GM19035 (cell line): ENCODE measurements around the gene PRR33.

Source experiments
- ATAC-seq: cut with Tn5 transposase; IDR thresholded peaks from one replicate; pipeline ENCODE4 v1.9.1; 2021; ENCODE audit not compliant: unreplicated experiment

PRR33 gene

DNA sequence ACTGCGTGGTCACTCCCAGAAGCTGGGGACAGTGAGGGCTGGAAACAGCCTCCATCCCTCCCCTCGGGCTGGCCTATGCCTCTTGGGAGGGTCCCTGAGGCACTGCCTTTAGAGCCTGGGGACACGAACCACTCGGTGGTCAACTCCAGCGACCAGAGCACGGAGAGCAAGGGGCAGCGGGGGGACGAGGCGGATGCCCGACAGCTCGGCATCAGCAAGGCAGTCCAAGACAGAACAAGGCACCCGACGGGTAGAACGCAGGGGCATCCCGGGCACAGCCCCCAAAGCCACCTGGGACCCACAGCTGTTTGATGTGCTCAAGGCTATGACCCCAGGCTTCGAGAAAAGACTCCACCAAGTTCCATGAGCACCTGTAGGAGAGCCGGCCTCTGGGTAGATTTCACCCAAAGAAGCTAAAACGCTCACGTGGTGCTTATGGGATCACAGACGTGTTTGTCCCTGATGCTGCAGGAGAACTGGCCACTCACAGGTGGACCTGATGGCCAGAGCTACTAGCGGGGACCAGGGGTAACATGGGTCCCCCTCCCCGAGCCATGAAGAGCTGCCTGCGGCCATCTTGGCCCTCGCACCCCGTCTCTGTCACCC lies 39.3 kb downstream of the PRR33 start:
- ATAC-seq = no peak

DNA sequence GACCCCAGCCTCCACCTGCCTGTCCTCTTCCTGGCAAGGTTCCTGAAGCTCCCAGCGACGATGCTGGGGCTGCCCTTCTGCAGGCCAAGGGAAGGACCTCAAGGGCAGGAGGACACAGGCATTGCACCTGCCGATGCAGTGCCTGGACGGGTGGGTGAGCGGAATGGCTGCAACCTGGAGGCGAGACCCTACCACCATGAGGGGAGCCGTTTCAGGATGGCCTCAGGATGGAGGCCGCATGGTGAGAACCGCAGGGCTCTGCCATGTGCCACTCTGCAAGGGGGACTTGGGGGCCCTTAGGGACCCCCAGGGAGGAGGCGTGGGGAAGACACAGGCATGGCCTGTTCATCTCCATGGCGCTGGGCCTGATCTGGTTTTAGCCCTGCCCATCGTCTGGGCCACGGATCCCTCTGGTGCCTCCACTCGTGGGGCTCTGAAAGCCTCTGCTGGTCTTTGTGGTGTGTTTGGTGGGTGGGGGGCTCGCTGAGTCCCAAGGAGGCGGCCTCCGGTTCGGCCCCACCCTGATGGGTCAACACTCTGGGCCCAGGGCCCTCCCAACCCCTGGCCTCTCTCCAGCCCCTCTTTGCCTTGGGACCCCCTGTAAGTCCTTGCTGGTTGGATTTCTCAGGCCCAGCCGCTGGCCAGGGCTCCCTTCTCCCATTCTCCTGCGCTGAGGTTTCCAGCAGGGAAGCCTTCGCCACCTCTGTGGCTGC lies 40.1 kb downstream of the PRR33 start:
- no peak for ATAC-seq

DNA sequence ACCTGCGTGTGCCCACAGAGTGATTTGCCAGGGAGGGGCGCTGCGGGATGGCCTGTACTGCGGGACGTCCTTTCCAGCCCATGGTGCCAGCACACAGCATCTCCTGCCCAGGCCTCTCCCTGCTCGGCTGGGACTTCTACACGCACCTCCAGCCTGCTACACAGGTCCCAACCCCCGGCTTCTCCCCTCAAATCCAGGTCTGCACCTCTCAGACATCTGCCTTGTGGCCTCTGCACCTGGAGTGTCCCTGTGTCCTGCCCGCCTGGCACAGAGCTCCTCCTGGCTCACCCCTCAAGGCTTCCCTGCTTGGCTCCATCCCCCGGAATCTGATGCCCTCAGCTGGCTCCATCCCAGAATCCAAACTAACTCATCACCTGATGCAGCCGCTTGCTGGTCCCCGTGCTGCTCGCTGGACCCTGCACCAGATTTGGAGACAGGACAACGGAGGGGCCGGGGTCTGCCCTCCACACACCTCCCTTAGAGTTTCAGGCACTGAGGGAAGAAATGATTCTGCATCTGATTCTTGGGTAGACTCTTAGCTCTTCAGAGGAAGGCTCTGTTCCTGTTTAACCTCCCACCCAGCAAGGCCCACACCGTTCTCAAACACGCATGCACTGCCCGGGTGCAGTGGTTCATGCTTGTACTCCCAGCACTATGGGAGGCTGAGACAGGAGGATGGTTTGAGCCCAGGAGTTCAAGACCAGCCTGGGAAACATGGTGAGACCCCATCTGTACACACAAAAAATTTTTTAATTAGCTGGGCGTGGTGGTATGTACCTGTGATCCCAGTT lies 42.9 kb downstream of the PRR33 start:
- no peak for ATAC-seq

DNA sequence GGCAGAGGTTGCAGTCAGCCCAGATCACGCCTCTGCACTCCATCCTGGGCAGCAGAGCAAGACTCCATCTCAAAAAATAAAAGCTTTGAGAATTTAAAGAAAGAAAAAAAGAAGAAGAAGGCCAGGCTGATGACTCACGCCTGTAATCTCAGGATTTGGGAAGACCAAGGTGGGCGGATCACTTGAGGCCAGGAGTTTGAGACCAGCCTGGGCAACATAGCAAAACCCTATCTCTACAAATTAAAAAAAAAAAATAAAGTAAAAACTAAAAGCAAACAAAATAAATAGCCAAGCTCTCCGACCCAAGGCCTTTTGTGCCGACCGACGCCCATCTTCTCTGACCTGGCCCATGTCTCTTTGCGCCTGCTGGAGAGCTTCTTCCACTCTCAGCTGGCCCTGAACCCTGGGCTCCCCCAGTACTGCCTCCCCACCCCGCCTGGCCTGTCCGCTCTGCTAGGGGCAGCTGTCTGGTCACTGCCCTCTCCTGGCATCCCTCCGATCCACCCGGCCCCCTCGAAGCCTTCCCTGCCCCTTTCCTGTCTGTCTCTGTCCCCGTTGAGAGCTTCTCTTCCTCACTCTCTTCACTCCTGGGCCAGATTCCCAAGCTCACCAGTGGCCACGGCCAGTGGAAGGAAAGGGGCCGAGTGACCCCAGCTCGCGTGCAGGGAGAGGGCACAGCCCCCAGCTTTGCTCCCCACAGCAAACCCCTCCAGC lies 43.6 kb downstream of the PRR33 start:
- ATAC-seq = no peak

DNA sequence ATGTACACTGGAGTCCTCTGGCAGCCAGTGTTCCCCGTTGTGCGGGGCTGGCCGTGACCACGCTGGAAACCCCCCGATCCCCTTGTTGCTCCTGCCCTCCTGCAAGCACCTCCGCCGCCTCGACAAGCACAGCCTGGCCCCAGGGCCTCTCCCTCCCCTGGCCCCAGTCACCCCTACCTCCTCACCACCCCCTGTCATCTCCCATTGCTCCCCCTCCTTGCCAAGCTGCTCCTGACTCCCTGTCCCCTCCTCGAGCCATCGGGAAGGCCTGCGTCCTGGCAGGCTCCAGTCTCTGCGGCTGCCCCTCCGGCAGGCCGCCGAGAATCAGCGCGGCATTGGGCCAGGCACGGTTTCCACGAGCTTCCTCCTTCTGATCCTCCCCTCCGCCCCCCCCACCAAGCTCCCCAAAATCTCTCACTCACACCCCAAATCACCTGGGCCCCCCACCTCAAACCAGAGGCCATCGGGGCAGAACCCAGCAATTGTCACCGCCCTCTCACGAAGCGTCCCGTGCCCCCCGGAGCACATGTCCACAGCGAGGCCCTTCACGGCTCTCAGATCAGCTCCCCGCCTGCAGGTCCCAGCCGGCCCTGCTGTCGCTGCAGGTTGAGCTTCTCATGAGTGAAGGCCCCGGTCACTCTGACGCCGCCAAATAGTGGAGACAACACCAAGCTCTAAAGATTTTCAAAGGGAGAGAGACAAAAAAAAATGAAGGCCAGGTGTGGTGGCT lies 44.5 kb downstream of the PRR33 start:
- no peak for ATAC-seq

DNA sequence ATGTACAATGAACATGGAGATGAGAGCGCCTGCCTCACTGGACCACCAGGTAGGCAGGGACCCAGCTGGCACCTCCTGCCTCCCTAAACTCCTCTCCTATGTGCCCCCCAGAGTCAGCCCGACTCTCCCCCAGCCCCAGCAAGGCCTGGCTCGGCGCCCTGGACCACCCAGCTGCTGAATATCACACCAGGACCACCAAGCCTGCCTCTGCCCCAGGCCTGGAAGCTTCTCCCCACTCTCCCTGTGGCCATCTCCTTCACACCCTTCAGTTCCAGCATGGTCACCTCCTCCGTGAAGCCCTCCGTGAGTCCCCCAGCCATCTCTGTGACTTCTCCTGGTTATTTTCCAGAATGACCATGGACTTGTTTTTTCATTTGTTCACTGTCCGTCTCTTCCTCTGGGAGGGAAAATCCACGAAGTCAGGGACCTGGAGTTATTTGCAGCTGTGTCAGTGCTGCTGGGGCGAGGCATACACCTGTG lies 45.2 kb downstream of the PRR33 start:
- ATAC-seq = no peak

DNA sequence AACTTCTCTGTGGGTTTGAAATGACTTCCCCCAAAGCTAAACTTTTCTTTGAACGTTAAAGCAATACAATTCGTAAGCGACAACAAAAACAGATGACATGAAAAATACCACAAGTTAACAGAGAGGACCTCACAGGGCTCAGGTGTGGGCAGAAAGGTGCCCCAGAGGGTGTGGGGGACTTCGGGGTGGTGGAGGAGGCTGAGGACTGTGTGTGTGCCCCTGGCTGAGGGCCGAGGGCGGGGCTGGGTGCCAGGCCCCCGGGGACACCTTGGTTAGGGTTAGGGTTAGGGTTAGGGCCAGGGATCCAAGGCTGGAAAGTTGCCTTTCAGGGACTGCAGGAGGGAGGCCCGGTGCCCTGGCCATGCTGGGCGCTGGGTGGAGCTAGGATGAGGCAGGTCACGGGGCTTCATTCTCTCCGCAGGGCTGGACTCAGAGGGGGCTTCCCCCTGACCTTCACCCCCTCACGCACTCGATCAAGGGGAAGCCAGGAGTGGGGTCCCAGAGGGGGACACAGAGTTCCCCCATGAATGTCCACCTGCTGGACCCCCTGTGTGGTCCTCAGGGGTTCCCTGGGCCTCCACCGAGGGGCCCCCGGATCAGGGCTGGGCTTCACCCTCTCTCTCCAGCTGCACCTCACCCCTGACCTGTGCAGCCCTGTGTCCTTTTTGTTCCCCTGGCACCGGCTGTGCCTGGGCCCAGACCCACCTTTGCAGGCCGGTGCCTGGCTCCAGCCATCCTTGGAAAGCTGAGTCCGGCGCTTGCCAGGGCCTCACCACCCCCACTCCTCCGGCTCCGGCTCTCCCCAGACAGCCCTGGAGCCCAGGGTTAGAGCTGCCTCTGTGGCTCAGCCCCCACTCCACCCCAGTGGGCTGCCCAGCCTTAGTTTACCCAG lies 45.9 kb downstream of the PRR33 start:
- ATAC-seq = no peak

DNA sequence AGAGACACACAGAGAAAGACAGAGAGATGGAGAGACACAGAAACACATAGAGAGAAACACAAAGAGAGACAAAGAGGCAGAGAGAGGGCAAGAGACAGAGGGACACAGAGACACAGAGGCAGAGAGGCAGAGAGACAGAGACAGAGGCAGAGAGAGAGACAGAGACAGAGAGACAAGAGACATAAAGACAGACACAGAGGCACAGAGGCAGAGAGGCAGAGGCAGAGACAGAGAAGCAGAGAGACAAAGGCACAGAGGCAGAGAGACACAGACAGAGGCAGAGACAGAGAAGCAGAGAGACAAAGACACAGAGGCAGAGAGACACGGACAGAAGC lies 46.6 kb downstream of the PRR33 start:
- no peak for ATAC-seq

DNA sequence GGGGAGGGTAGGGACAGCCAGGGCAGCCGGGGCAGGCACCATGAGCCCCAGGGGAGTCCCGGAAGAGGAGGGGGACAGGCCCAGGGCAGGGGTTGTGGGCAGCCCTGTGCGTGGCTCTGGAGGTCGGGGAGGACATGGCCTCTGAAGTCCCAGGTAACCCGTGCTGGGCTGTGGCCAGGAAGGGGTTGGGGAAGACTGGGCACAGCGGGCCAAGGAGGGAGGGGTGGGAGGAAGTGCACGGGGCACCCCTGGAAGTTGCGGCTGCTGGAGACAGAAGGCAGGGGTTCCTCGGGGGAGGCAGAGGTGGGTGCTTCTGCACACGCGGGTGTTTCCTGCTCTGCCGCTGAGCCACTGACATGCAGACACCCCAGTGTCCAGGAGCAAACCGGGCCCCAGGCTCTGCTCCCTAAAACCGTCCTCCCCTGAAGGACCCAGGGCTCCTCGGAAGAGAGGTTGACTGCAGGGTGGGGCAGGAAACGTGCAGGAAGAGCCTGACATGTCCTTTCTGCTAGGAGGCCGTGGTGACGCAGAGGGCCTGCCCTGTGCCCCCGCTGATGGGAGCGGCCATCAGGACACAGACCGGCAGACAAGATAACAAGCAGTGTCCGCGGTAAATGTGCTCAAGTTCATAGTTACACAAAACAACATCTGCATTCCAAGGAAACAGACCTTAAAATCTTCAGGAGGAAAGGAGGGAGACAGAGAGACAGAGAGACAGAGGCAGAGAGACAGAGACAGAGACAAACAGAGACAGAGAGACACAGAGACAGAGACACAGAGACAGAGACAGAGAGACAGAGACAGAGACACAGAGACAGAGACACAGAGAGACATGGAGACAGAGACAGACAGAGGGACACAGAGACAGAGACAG lies 47.2 kb downstream of the PRR33 start:
- ATAC-seq = no peak

DNA sequence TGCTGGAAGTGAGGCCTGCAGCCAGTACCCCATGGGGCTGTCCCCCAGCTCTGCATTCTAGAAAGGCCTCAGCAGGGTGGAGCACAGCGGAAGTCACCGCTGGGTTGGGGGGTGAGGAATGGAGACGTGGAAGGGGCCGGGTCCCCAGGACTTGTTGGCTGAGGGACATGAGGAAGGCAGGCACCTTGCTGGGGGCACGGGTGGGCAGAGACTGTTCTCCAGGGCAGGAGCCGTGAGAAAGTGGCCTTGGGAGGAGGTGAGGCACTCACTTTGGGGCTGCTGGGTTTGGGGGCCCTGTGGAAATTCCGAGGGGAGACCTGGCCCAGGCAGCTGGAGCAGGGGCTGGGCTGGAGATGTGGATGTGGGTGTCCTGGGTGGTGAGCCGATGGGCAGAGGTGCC lies 47.9 kb downstream of the PRR33 start:
- ATAC-seq = no peak

DNA sequence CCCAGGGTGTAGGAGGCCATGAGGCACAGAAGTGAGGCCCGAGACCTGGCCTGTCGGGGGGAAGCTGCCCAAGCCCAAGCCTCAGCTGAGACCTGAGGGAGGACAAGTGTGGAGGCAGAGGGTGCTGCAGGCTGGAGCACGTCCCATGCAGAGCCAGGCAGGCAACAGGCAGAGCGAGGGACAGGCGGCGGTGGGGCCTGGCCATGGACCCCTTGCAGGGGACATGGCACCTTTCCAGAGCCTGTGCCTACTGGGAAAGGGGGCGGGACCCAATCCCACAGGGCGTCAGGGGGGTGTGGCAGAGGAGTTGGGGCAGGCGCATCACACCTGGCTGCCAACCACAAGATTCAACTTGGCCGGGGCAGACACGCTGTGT lies 48.6 kb downstream of the PRR33 start:
- no peak for ATAC-seq

DNA sequence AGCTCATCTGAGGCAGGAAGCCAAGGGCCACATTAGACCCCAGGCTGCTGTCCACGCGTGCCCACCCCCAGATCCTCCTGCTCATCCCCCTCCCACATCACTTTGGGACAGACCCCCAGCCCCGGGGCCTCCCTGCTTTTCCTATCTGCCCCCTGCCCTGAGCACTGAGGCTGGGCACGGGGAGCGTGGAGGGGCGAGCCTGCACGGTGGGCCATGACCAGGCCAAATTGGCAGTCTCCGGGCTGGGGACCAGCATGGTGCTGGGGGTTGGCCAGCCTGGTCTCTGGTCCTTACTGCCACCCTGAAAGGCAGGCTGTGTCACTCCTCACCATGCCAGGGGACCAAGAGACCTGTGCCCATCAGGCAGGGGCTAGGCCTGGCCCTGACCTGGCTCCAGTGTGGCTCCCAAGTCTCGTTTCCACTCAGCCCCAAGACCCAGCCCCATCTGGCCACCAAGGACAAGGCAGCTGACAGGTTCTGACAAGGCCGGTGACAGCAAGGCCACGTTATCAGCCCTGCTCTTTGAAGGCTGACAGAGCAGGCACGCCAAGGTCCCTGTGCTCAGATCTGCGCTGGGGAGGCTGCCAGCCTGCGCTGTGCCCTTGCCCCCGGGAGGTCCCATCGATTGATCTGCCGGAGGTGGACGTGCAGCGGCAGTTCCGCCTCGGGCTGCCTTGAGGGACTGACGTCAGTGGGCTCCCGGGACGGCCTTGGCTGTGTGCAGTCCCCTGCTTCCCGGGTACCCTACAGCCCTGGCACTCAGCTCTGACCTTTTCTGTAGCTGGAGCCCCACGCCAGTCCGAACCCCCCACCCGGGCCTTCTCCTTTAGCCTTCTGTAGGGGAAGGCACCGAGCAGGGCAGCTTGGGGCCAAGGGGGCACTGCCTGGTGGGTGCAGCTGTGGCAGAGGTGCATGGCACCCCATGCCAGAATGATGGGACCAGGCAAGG lies 49.3 kb downstream of the PRR33 start:
- ATAC-seq = no peak

DNA sequence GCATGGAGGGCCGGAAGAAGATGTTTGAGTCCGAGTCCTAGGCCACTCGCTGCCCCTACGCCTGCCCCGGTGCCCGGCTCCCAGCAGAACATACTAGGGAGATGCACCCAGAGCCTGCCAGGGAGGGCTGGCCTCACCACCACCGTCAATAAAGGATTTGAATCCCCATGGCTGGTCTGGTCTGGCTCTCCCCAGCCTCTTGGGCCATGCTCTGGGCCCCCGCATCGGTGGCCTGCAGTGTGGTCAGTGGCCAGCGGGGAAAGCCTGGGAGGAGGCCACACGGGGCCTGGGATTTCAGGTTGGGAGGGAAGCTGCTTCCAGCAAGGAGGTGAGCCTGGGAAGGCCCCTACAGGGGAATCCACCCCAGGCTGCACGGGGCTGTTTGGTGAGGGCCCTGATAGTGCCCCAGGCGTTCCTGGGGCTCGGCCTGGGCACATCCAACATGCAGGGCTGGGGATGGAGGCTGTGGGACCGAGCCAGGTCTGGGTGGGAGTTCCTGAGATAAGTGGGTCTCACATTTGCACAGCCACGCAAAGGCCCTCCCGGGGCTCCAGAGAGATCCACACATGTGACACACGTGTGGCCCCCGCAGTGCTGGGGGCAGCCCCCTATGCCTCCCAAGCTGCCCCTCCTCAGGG lies 50.1 kb downstream of the PRR33 start:
- no peak for ATAC-seq

DNA sequence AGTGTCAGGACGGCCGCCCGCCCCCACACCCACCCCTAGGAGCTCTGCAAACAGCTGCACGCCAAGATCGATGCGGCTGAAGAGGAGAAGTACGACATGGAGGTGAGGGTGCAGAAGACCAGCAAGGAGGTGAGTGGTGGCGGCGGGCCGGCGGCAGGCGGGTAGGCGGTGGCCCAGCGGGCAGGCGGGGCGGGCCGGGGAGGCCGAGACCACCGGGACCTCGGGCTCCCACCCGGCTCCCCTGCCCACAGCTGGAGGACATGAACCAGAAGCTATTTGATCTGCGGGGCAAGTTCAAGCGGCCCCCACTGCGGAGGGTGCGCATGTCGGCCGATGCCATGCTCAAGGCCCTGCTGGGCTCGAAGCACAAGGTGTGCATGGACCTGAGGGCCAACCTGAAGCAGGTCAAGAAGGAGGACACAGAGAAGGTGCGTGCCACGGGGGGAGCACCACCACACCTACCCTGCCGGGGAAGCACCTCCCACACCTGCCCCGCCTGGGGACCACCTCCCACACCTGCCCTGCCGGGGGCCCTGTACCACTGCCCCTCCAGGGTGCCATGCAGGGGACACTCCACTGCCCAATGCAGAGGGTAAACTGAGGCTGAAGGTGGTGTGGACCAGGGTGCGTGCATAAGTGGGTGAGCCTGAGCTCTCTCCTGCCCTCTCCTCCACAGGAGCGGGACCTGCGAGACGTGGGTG lies 50.8 kb downstream of the PRR33 start:
- ATAC-seq = no peak

DNA sequence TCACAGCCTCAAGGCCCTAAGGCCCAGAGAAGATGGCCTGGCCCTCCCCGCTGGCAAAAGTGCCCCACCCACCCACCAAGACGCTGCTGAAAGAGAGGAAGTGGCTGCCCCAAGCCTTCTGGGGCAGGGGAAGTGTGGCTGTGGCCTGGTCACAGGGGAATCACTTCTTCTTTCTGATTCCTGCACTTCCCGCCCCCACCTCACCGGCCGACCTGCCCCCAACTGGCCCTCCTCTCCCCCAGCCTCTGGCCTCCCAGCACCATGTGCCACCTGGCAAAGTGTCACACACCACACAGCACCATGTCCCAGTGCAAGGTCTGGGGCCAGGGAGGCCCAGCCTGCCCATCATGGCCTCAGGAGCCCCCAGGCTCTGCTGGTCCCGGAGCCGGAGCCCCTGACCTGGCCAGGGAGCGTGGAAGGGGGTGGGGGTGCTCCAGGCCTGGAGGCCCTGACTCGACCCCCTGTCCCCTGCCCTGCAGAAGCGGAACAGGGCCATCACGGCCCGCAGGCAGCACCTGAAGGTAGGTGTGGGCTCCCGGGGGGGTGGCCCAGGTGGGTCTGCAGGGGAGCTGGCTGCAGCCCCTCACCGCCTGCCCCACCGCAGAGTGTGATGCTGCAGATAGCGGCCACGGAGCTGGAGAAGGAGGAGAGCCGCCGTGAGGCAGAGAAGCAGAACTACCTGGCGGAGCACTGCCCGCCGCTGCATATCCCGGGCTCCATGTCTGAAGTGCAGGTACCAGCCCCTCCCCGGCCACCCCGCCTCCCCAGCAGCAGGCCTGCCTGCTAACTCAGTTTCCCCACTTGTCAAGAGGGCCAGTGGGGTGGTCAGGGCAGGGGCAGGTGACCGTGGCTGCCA lies 51.5 kb downstream of the PRR33 start:
- peak; percentile 42 for ATAC-seq
